ENCODE results near the gene CNOT8.

The CNOT8 gene

DNA sequence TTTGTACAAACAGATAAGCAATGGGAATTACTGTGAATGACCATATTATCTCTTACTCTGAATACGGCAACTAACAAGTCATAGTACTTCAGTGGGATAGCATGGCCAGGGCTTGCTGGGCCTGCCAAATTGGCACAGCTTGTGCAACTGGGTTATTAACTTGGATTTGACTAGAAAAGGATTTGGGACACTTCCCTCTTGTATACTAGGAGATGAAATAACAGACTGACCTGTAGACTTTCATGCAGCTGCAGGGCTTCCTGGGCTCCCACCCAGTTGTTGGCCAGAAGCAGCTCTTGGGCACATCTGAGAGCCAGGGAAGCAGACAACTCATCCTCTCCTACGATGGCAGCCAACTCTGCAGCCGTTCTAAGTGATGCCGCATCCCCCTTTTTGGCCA, 39.8 kb downstream of the CNOT8 start:
- TF ChIP-seq REST (IDR thresholded peaks at IDR 0.05; ENCODE audit: low read depth) (no peak), MAX (IDR thresholded peaks at IDR 0.05) (no peak), EGR1 (IDR thresholded peaks at IDR 0.05) (no peak), CREB1 (IDR thresholded peaks at IDR 0.05; ENCODE audit: low read depth) (no peak)

- no peak for TF ChIP-seq TAF1 (IDR thresholded peaks at IDR 0.05; ENCODE audit: low read depth)
- no peak for TF ChIP-seq YY1 (IDR thresholded peaks at IDR 0.05; ENCODE audit: low read depth)
- no peak for TF ChIP-seq ZBTB7A (IDR thresholded peaks at IDR 0.05; ENCODE audit: low read depth)
- TF ChIP-seq USF1 (IDR thresholded peaks at IDR 0.05), result no peak
Observed at GRCh38 chr5:154899151-154899816, 40.9 kb downstream of the CNOT8 start.

GRCh38 chr5:154900066-154900465, 41.6 kb downstream of the CNOT8 start:
- no peak for TF ChIP-seq EP300 (IDR thresholded peaks at IDR 0.05; ENCODE audit: borderline replicate concordance)
- TF ChIP-seq NFIC (IDR thresholded peaks at IDR 0.05), result no peak
- no peak for TF ChIP-seq TAF1 (IDR thresholded peaks at IDR 0.05; ENCODE audit: low read depth)
- no peak for TF ChIP-seq USF1 (IDR thresholded peaks at IDR 0.05)
- TF ChIP-seq RAD21 (IDR thresholded peaks at IDR 0.05; ENCODE audit: low read depth), result no peak
- TF ChIP-seq YY1 (IDR thresholded peaks at IDR 0.05; ENCODE audit: low read depth), result no peak
- no peak for TF ChIP-seq FOXM1 (IDR thresholded peaks at IDR 0.05; ENCODE audit: borderline replicate concordance, low read depth)
- no peak for TF ChIP-seq REST (IDR thresholded peaks at IDR 0.05; ENCODE audit: low read depth)
- TF ChIP-seq TCF12 (IDR thresholded peaks at IDR 0.05; ENCODE audit: low read depth), result no peak

DNA sequence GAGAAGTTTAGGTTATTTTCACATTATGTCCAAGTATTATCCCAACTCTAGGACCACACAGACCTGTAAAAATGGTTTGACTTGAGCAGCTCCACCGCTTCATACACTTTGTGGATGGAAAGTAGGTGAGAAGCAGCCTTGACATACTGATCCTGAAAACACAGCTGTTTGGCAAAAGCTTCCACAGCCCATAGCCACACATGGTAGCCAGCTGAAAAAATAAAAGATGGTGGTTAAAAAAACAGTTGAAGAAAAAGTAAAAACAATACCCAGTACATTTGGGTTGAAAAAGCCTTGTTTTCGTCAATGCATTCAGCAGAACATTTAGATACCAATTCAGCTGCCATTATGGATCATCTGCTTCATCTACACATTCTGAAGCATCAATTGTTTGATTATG, 42.8 kb downstream of the CNOT8 start:
- TF ChIP-seq CREB1 (IDR thresholded peaks at IDR 0.05; ENCODE audit: low read depth) (no peak), CEBPB (IDR thresholded peaks at IDR 0.05) (no peak), RAD21 (IDR thresholded peaks at IDR 0.05; ENCODE audit: low read depth) (no peak), REST (IDR thresholded peaks at IDR 0.05; ENCODE audit: low read depth) (no peak), NFIC (IDR thresholded peaks at IDR 0.05) (no peak), FOXM1 (IDR thresholded peaks at IDR 0.05; ENCODE audit: borderline replicate concordance, low read depth) (no peak)

GRCh38 chr5:154901913-154902312, 43.5 kb downstream of the CNOT8 start:
- TF ChIP-seq FOXM1 (IDR thresholded peaks at IDR 0.05; ENCODE audit: borderline replicate concordance, low read depth), result no peak
- TF ChIP-seq EGR1 (IDR thresholded peaks at IDR 0.05), result no peak
- no peak for TF ChIP-seq TEAD4 (IDR thresholded peaks at IDR 0.05)
- TF ChIP-seq ZBTB7A (IDR thresholded peaks at IDR 0.05; ENCODE audit: low read depth), result no peak
- TF ChIP-seq CEBPB (IDR thresholded peaks at IDR 0.05), result no peak
- no peak for TF ChIP-seq TAF1 (IDR thresholded peaks at IDR 0.05; ENCODE audit: low read depth)
- TF ChIP-seq RAD21 (IDR thresholded peaks at IDR 0.05; ENCODE audit: low read depth), result no peak
- TF ChIP-seq REST (IDR thresholded peaks at IDR 0.05; ENCODE audit: low read depth), result no peak
- no peak for TF ChIP-seq CREB1 (IDR thresholded peaks at IDR 0.05; ENCODE audit: low read depth)
- no peak for TF ChIP-seq NFIC (IDR thresholded peaks at IDR 0.05)
